GM23338 (cell line): ENCODE results near the gene PKDCC. TPM values are rescaled to one million over a fixed set of nuclear protein-coding genes. Genes with fewer than 3 reads are reported as not detected.

ENCODE experiments used
- ATAC-seq: fragments of 200-7000 bp; cut with Tn5 transposase; 3 replicates; pipeline ENCODE4 v1.9.1; 2020
- DNase-seq: peaks from one replicate; pipeline ENCODE4 v3.0.0-alpha.2; 2015; ENCODE audit warnings: low spot score
- H2AFZ ChIP-seq: fragments of 200-600 bp; sonication (generic); 2 replicates; pipeline ENCODE4 v1.8.0; 2016; ENCODE audit warnings: antibody characterized with exemption, mild to moderate bottlenecking, moderate library complexity
- H3F3A ChIP-seq: fragments of 200-600 bp; sonication (generic); replicated peaks from 2 replicates; pipeline ENCODE4 v1.8.0; 2017; ENCODE audit warnings: antibody characterized with exemption, mixed run types, low read depth
- H3K27ac ChIP-seq: fragments of 200-600 bp; sonication (generic); 2 replicates; pipeline ENCODE4 v1.6.1; 2016; ENCODE audit warnings: low read depth
- H3K27me3 ChIP-seq: fragments of 200-600 bp; sonication (generic); 2 replicates; pipeline ENCODE4 v1.8.0; 2016; ENCODE audit warnings: mild to moderate bottlenecking, mixed run types, moderate library complexity; ENCODE audit not compliant: insufficient read depth
- H3K36me3 ChIP-seq: fragments of 200-600 bp; sonication (generic); 2 replicates; pipeline ENCODE4 v1.8.0; 2016; ENCODE audit warnings: mild to moderate bottlenecking; ENCODE audit not compliant: insufficient read depth
- H3K4me1 ChIP-seq: fragments of 200-600 bp; sonication (generic); 2 replicates; pipeline ENCODE4 v1.8.0; 2016; ENCODE audit warnings: mild to moderate bottlenecking, moderate library complexity; ENCODE audit not compliant: insufficient read depth
- H3K4me2 ChIP-seq: fragments of 200-600 bp; sonication (generic); 2 replicates; pipeline ENCODE4 v1.7.1; 2017; ENCODE audit warnings: mixed run types
- H3K4me3 ChIP-seq: fragments of 200-600 bp; sonication (generic); 2 replicates; pipeline ENCODE4 v1.6.1; 2016; ENCODE audit warnings: mixed run types
- H3K79me2 ChIP-seq: fragments of 200-600 bp; sonication (generic); replicated peaks from 2 replicates; pipeline ENCODE4 v1.8.0; 2017; ENCODE audit warnings: mild to moderate bottlenecking; ENCODE audit not compliant: insufficient read depth
- H3K9me2 ChIP-seq: fragments of 200-600 bp; sonication (generic); 2 replicates; pipeline ENCODE4 v1.8.0; 2017; ENCODE audit not compliant: insufficient read depth
- H4K20me1 ChIP-seq: fragments of 200-600 bp; sonication (generic); replicated peaks from 2 replicates; pipeline ENCODE4 v1.8.0; 2017; ENCODE audit warnings: mild to moderate bottlenecking; ENCODE audit not compliant: insufficient read depth
- H3K27ac Mint-ChIP-seq: 2 replicates; pipeline ENCODE4 v1.8.0; 2020; ENCODE audit warnings: inconsistent platforms, mild to moderate bottlenecking, moderate library complexity, mixed read lengths
- H3K27me3 Mint-ChIP-seq: 3 replicates; pipeline ENCODE4 v1.8.0; 2022; ENCODE audit warnings: low read depth, mild to moderate bottlenecking, moderate library complexity, mixed read lengths, inconsistent platforms; ENCODE audit not compliant: insufficient read depth, poor library complexity
- H3K36me3 Mint-ChIP-seq: 3 replicates; pipeline ENCODE4 v1.8.0; 2021; ENCODE audit warnings: low read depth, mild to moderate bottlenecking, inconsistent platforms, moderate library complexity, mixed read lengths
- H3K4me1 Mint-ChIP-seq: 3 replicates; pipeline ENCODE4 v1.8.0; 2020; ENCODE audit warnings: mild to moderate bottlenecking, inconsistent platforms, mixed read lengths
- H3K4me3 Mint-ChIP-seq: 3 replicates; pipeline ENCODE4 v1.8.0; 2021; ENCODE audit warnings: moderate library complexity, mild to moderate bottlenecking, inconsistent platforms, mixed read lengths
- H3K9me3 Mint-ChIP-seq: 3 replicates; pipeline ENCODE4 v1.8.0; 2020; ENCODE audit warnings: moderate library complexity, mild to moderate bottlenecking, inconsistent platforms, mixed read lengths
- CREB1 ChIP-seq: fragments of 250-450 bp; sonication (Bioruptor Pico); IDR thresholded peaks from 2 replicates; pipeline ENCODE4 v1.5.0; 2020; ENCODE audit warnings: low read depth, mild to moderate bottlenecking, moderate library complexity
- EZH2 ChIP-seq: fragments of 200-600 bp; sonication (generic); IDR thresholded peaks from one replicate; pipeline ENCODE4 v1.8.0; 2017; ENCODE audit warnings: antibody characterized with exemption, mild to moderate bottlenecking, low read depth; ENCODE audit not compliant: unreplicated experiment
- EZH2phosphoT487 ChIP-seq: fragments of 200-600 bp; sonication (generic); IDR thresholded peaks from one replicate; pipeline ENCODE4 v1.8.1; 2018; ENCODE audit warnings: antibody characterized with exemption; ENCODE audit not compliant: unreplicated experiment
- JUNB ChIP-seq: IDR thresholded peaks from one replicate; pipeline ENCODE4 v1.6.1; 2016; ENCODE audit warnings: antibody characterized with exemption; ENCODE audit not compliant: unreplicated experiment
- NANOG ChIP-seq: IDR thresholded peaks from 2 replicates; pipeline ENCODE4 v1.6.1; 2016; ENCODE audit warnings: antibody characterized with exemption, borderline replicate concordance
- POLR2AphosphoS5 ChIP-seq: IDR thresholded peaks from 2 replicates; pipeline ENCODE4 v1.6.1; 2016; ENCODE audit warnings: antibody characterized with exemption, low read depth
- REST ChIP-seq: IDR thresholded peaks from one replicate; pipeline ENCODE4 v1.6.1; 2018; ENCODE audit warnings: antibody characterized with exemption; ENCODE audit not compliant: unreplicated experiment
- STAT1 ChIP-seq: IDR thresholded peaks from one replicate; pipeline ENCODE4 v1.6.1; 2016; ENCODE audit warnings: antibody characterized with exemption; ENCODE audit not compliant: unreplicated experiment
- ZNF114 ChIP-seq: fragments of 250-450 bp; sonication (Bioruptor Pico); IDR thresholded peaks from 2 replicates; pipeline ENCODE4 v1.5.0; 2020; ENCODE audit warnings: mild to moderate bottlenecking, moderate library complexity
- ZNF331 ChIP-seq: fragments of 250-450 bp; sonication (Bioruptor Pico); IDR thresholded peaks from 2 replicates; pipeline ENCODE4 v1.5.0; 2020; ENCODE audit warnings: low read depth, mild to moderate bottlenecking, moderate library complexity
- ZNF462 ChIP-seq: fragments of 250-450 bp; sonication (Bioruptor Pico); IDR thresholded peaks from 2 replicates; pipeline ENCODE4 v1.5.0; 2020; ENCODE audit warnings: mild to moderate bottlenecking, moderate library complexity
- polyA plus RNA-seq: library from polyadenylated mRNA; unstranded; fragments of >200 nt; fragmentation: Nextera tagmentation; extraction: Ambion mirVana; gene quantifications from 2 replicates; pipeline ENCODE4 v1.2.1, GENCODE V29; 2016
- total RNA-seq: library from RNA; depleted of rRNA; stranded (reverse); fragments of >200 nt; shearing (Covaris generic); gene quantifications from 2 replicates; pipeline ENCODE4 v1.2.3, GENCODE V29; 2014
- TF ChIP-seq, protein P1 (sequence below), 2 experiments: fragments of 200-600 bp in 1 of 2; sonication (generic) in 1 of 2; conservative IDR thresholded peaks; 2 replicates each; pipeline versions ENCODE4 v1.5.1 to v1.6.1; 2016 to 2017; ENCODE audit warnings: antibody characterized with exemption in 2 of 2, low read depth in 2 of 2, mild to moderate bottlenecking in 2 of 2, moderate library complexity in 1 of 2
- TF ChIP-seq, protein P2 (sequence below): IDR thresholded peaks from 2 replicates; pipeline ENCODE4 v1.6.1; 2016; ENCODE audit warnings: antibody characterized with exemption

Gene PKDCC
- total and polyA plus RNA-seq, 2 experiments from 2014 or later, result 7.0 to 44.8 TPM

DNA sequence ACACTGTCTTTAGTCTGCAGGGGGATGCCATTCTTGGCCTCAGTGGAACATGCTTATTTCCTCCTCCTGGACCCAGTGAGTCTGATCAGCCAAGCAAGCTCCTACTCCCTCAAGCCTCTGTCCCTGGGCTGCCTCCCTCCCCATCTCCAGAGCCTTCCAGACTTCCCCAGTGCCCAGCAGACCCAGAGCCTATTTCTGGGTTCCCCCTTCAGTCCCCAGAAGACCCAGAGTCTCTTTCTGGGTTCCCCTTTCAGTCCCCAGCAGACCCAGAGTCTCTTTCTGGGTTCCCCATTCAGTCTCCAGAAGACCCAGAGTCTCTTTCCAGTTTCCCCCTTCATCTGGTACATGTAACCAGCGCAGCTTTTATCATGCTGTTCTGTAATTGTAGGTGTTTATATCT lies 17.0 kb upstream of the PKDCC start:
- H3K9me3 Mint-ChIP-seq, result peaks cover 4% of the 10 kb centered on the region; the same call in 2 of the 3 replicates
- ATAC-seq (no peak), DNase-seq (no peak)
- peaks cover 7% of the 10 kb centered on the region for H3K36me3 Mint-ChIP-seq
- no peaks in the 10 kb centered on the region for H3K79me2 ChIP-seq
- H3K27me3 ChIP-seq, result peaks cover 20% of the 10 kb centered on the region
- peaks cover 53% of the 10 kb centered on the region for H3K4me1 Mint-ChIP-seq
- TF ChIP-seq EZH2 (no peak), POLR2AphosphoS5 (no peak), REST (no peak), ZNF114 (CRISPR knock-in tag) (no peak), NANOG (no peak), STAT1 (no peak), CREB1 (CRISPR knock-in tag) (no peak), ZNF462 (CRISPR knock-in tag) (no peak), ZNF331 (CRISPR knock-in tag) (no peak), EZH2phosphoT487 (no peak), JUNB (no peak)
- TF ChIP-seq, protein P1, sequence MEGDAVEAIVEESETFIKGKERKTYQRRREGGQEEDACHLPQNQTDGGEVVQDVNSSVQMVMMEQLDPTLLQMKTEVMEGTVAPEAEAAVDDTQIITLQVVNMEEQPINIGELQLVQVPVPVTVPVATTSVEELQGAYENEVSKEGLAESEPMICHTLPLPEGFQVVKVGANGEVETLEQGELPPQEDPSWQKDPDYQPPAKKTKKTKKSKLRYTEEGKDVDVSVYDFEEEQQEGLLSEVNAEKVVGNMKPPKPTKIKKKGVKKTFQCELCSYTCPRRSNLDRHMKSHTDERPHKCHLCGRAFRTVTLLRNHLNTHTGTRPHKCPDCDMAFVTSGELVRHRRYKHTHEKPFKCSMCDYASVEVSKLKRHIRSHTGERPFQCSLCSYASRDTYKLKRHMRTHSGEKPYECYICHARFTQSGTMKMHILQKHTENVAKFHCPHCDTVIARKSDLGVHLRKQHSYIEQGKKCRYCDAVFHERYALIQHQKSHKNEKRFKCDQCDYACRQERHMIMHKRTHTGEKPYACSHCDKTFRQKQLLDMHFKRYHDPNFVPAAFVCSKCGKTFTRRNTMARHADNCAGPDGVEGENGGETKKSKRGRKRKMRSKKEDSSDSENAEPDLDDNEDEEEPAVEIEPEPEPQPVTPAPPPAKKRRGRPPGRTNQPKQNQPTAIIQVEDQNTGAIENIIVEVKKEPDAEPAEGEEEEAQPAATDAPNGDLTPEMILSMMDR (conservative IDR thresholded peaks at IDR 0.05; ENCODE audit: low read depth in 2 of 2), result no peak
- TF ChIP-seq, protein P2, sequence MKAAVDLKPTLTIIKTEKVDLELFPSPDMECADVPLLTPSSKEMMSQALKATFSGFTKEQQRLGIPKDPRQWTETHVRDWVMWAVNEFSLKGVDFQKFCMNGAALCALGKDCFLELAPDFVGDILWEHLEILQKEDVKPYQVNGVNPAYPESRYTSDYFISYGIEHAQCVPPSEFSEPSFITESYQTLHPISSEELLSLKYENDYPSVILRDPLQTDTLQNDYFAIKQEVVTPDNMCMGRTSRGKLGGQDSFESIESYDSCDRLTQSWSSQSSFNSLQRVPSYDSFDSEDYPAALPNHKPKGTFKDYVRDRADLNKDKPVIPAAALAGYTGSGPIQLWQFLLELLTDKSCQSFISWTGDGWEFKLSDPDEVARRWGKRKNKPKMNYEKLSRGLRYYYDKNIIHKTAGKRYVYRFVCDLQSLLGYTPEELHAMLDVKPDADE, result no peak
- no peak overlapping the region for H3K4me3 ChIP-seq
- H3K27me3 Mint-ChIP-seq, result peaks cover 42% of the 10 kb centered on the region
- H3K4me3 Mint-ChIP-seq, result no peak overlapping the region; the same call in 2 of the 3 replicates
- H3K9me2 ChIP-seq, result 0 out of 2 replicates have a peak, but pooled peaks cover 3% of the 10 kb centered on the region
- peaks cover 49% of the 10 kb centered on the region for H3K4me1 ChIP-seq
- H3F3A ChIP-seq, result no peaks in the 10 kb centered on the region; the same call in 1 of the 2 replicates
- H3K27ac Mint-ChIP-seq, result no peak overlapping the region
- H3K36me3 ChIP-seq, result no peaks in the 10 kb centered on the region
- peak overlapping the region; percentile 42; the same call in 1 of the 2 replicates for H3K4me2 ChIP-seq
- H3K27ac ChIP-seq, result 0 out of 2 replicates have a peak overlapping the region, but pooled peaks have one; percentile 52
- peak overlapping the region; percentile 90 for H2AFZ ChIP-seq
- H4K20me1 ChIP-seq, result no peaks in the 10 kb centered on the region
